WTC11 (cell line): ENCODE results near the gene YEATS2. TPM values are rescaled to one million over a fixed set of nuclear protein-coding genes. Genes with fewer than 3 reads are reported as not detected.

ENCODE experiments used
- ATAC-seq: fragments of 200-7000 bp; cut with Tn5 transposase; 2 replicates; pipeline ENCODE4 v1.10.0; 2021; ENCODE audit warnings: mild to moderate bottlenecking, moderate library complexity
- CTCF ChIA-PET: fragments of 300-600 bp; sonication (Branson Sonifier 250); formaldehyde crosslinking; loops from one replicate; lab custom pipeline; 2021; ENCODE audit warnings: antibody characterized with exemption; lab: Charles Lee
- POLR2A ChIA-PET: fragments of 350-600 bp; sonication (Branson Sonifier 250); formaldehyde crosslinking; loops from one replicate; lab custom pipeline; 2021; ENCODE audit warnings: antibody characterized with exemption; lab: Charles Lee
- DNase-seq: peaks from one replicate; pipeline ENCODE4 v3.0.0; 2021; ENCODE audit warnings: low spot score
- H3K27ac Mint-ChIP-seq: 2 replicates; pipeline ENCODE4 v1.8.0; 2021; ENCODE audit warnings: mixed read lengths
- H3K27me3 Mint-ChIP-seq: 2 replicates; pipeline ENCODE4 v1.8.0; 2021; ENCODE audit warnings: low read depth, mild to moderate bottlenecking, moderate library complexity, mixed read lengths
- H3K36me3 Mint-ChIP-seq: 2 replicates; pipeline ENCODE4 v1.8.0; 2021; ENCODE audit warnings: mixed read lengths
- H3K4me1 Mint-ChIP-seq: 2 replicates; pipeline ENCODE4 v1.8.0; 2022; ENCODE audit warnings: mixed read lengths
- H3K4me3 Mint-ChIP-seq: 2 replicates; pipeline ENCODE4 v1.8.0; 2021; ENCODE audit warnings: mild to moderate bottlenecking, moderate library complexity, mixed read lengths
- H3K9me3 Mint-ChIP-seq: 2 replicates; pipeline ENCODE4 v1.8.0; 2021; ENCODE audit warnings: mixed read lengths
- ATF2 ChIP-seq: sonication (generic); formaldehyde crosslinking; IDR thresholded peaks from 2 replicates; pipeline ENCODE4 v1.8.1; 2022; ENCODE audit warnings: low read depth, missing genetic modification reagents, borderline replicate concordance
- CREM ChIP-seq: sonication (generic); formaldehyde crosslinking; IDR thresholded peaks from 2 replicates; pipeline ENCODE4 v1.8.1; 2022; ENCODE audit warnings: mild to moderate bottlenecking, missing genetic modification reagents, moderate library complexity
- EMX1 ChIP-seq: fragments of 250-450 bp; sonication (Bioruptor Pico); IDR thresholded peaks from 2 replicates; pipeline ENCODE4 v1.8.0; 2021; ENCODE audit warnings: mild to moderate bottlenecking
- FOXJ3 ChIP-seq: sonication (generic); formaldehyde crosslinking; IDR thresholded peaks from 2 replicates; pipeline ENCODE4 v1.9.0; 2021; ENCODE audit warnings: missing genetic modification reagents, mild to moderate bottlenecking, borderline replicate concordance
- FOXK1 ChIP-seq: sonication (generic); formaldehyde crosslinking; IDR thresholded peaks from 2 replicates; pipeline ENCODE4 v1.8.0; 2022; ENCODE audit warnings: mild to moderate bottlenecking, moderate library complexity, missing genetic modification reagents
- GABPB1 ChIP-seq: sonication (generic); formaldehyde crosslinking; IDR thresholded peaks from 2 replicates; pipeline ENCODE4 v1.8.1; 2023; ENCODE audit warnings: mild to moderate bottlenecking, missing genetic modification reagents
- NFYB ChIP-seq: sonication (generic); formaldehyde crosslinking; conservative IDR thresholded peaks from 2 replicates; pipeline ENCODE4 v1.8.0; 2022; ENCODE audit warnings: low read depth, missing genetic modification reagents
- NR1H2 ChIP-seq: sonication (generic); formaldehyde crosslinking; IDR thresholded peaks from 2 replicates; pipeline ENCODE4 v1.9.0; 2021; ENCODE audit warnings: mild to moderate bottlenecking, moderate library complexity, missing genetic modification reagents
- PRDM15 ChIP-seq: sonication (generic); formaldehyde crosslinking; IDR thresholded peaks from 2 replicates; pipeline ENCODE4 v1.8.0; 2022; ENCODE audit warnings: missing genetic modification reagents
- SP1 ChIP-seq: sonication (generic); formaldehyde crosslinking; conservative IDR thresholded peaks from 2 replicates; pipeline ENCODE4 v1.8.1; 2022; ENCODE audit warnings: missing genetic modification reagents
- ZNF396 ChIP-seq: fragments of 250-450 bp; sonication (Bioruptor Pico); IDR thresholded peaks from 2 replicates; pipeline ENCODE4 v1.8.0; 2021; ENCODE audit warnings: mild to moderate bottlenecking, moderate library complexity, borderline replicate concordance
- ZNF425 ChIP-seq: fragments of 250-450 bp; sonication (Bioruptor Pico); conservative IDR thresholded peaks from 2 replicates; pipeline ENCODE4 v1.9.0; 2021; ENCODE audit warnings: mild to moderate bottlenecking
- total RNA-seq: library from RNA; stranded (reverse); gene quantifications from 3 replicates; pipeline ENCODE4 v1.2.3, GENCODE V29; 2021
- TF ChIP-seq, protein P1 (sequence below): sonication (generic); formaldehyde crosslinking; IDR thresholded peaks from 2 replicates; pipeline ENCODE4 v1.8.0; 2022; ENCODE audit warnings: mild to moderate bottlenecking, missing genetic modification reagents
- TF ChIP-seq, protein P2 (sequence below): sonication (generic); formaldehyde crosslinking; IDR thresholded peaks from 2 replicates; pipeline ENCODE4 v1.8.0; 2022; ENCODE audit warnings: mild to moderate bottlenecking, missing genetic modification reagents
- TF ChIP-seq, protein P3 (sequence below): sonication (generic); formaldehyde crosslinking; IDR thresholded peaks from 2 replicates; pipeline ENCODE4 v1.8.1; 2023; ENCODE audit warnings: mild to moderate bottlenecking, missing genetic modification reagents
- TF ChIP-seq, protein P4 (sequence below): fragments of 250-450 bp; sonication (Bioruptor Pico); IDR thresholded peaks from 2 replicates; pipeline ENCODE4 v1.9.0; 2021; ENCODE audit warnings: mild to moderate bottlenecking, borderline replicate concordance
- TF ChIP-seq, protein P5 (sequence below): fragments of 250-450 bp; sonication (Bioruptor Pico); IDR thresholded peaks from 2 replicates; pipeline ENCODE4 v1.9.0; 2021; ENCODE audit warnings: mild to moderate bottlenecking

Gene YEATS2
- total RNA-seq, 1 experiment from 2014 or later, result 42.5 TPM

GRCh38 chr3:183819831-183820230 is 122.2 kb downstream of the YEATS2 start (continued):
- no peak for TF ChIP-seq PRDM15
- TF ChIP-seq, protein P1, sequence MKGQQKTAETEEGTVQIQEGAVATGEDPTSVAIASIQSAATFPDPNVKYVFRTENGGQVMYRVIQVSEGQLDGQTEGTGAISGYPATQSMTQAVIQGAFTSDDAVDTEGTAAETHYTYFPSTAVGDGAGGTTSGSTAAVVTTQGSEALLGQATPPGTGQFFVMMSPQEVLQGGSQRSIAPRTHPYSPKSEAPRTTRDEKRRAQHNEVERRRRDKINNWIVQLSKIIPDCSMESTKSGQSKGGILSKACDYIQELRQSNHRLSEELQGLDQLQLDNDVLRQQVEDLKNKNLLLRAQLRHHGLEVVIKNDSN, result no peak

GRCh38 chr3:183822631-183823030 is 125.0 kb downstream of the YEATS2 start:
- no peak overlapping the region for H3K4me3 Mint-ChIP-seq
- CTCF ChIA-PET, result interaction anchor here (0.5 to 3.4 kb wide), 4 partner anchors 27 to 343 kb away, joined by 4 to 12 read pairs (median 5); partner anchors contain the start of gene PARL
- peaks cover 12% of the 10 kb centered on the region for H3K27me3 Mint-ChIP-seq
- H3K27ac Mint-ChIP-seq, result no peak overlapping the region
- ATAC-seq (0 out of 2 replicates have a peak, but pooled peaks have one; percentile 5), DNase-seq (peak; percentile 40)
- POLR2A ChIA-PET, result no interaction called here
- no peaks in the 10 kb centered on the region for H3K36me3 Mint-ChIP-seq
- H3K9me3 Mint-ChIP-seq, result no peaks in the 10 kb centered on the region
- peaks cover 27% of the 10 kb centered on the region for H3K4me1 Mint-ChIP-seq
- TF ChIP-seq, protein P2, sequence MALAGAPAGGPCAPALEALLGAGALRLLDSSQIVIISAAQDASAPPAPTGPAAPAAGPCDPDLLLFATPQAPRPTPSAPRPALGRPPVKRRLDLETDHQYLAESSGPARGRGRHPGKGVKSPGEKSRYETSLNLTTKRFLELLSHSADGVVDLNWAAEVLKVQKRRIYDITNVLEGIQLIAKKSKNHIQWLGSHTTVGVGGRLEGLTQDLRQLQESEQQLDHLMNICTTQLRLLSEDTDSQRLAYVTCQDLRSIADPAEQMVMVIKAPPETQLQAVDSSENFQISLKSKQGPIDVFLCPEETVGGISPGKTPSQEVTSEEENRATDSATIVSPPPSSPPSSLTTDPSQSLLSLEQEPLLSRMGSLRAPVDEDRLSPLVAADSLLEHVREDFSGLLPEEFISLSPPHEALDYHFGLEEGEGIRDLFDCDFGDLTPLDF (CRISPR knock-in tag), result no peak
- TF ChIP-seq CREM (CRISPR knock-in tag) (no peak), SP1 (CRISPR knock-in tag) (no peak), FOXK1 (CRISPR knock-in tag) (no peak), NFYB (CRISPR knock-in tag) (no peak), EMX1 (CRISPR knock-in tag) (no peak), ZNF396 (CRISPR knock-in tag) (no peak), FOXJ3 (CRISPR knock-in tag) (no peak), ZNF425 (CRISPR knock-in tag) (no peak), ATF2 (CRISPR knock-in tag) (no peak), GABPB1 (CRISPR knock-in tag) (no peak), NR1H2 (CRISPR knock-in tag) (no peak)
- TF ChIP-seq, protein P3, sequence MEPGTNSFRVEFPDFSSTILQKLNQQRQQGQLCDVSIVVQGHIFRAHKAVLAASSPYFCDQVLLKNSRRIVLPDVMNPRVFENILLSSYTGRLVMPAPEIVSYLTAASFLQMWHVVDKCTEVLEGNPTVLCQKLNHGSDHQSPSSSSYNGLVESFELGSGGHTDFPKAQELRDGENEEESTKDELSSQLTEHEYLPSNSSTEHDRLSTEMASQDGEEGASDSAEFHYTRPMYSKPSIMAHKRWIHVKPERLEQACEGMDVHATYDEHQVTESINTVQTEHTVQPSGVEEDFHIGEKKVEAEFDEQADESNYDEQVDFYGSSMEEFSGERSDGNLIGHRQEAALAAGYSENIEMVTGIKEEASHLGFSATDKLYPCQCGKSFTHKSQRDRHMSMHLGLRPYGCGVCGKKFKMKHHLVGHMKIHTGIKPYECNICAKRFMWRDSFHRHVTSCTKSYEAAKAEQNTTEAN (CRISPR knock-in tag), result no peak
- TF ChIP-seq, protein P4, sequence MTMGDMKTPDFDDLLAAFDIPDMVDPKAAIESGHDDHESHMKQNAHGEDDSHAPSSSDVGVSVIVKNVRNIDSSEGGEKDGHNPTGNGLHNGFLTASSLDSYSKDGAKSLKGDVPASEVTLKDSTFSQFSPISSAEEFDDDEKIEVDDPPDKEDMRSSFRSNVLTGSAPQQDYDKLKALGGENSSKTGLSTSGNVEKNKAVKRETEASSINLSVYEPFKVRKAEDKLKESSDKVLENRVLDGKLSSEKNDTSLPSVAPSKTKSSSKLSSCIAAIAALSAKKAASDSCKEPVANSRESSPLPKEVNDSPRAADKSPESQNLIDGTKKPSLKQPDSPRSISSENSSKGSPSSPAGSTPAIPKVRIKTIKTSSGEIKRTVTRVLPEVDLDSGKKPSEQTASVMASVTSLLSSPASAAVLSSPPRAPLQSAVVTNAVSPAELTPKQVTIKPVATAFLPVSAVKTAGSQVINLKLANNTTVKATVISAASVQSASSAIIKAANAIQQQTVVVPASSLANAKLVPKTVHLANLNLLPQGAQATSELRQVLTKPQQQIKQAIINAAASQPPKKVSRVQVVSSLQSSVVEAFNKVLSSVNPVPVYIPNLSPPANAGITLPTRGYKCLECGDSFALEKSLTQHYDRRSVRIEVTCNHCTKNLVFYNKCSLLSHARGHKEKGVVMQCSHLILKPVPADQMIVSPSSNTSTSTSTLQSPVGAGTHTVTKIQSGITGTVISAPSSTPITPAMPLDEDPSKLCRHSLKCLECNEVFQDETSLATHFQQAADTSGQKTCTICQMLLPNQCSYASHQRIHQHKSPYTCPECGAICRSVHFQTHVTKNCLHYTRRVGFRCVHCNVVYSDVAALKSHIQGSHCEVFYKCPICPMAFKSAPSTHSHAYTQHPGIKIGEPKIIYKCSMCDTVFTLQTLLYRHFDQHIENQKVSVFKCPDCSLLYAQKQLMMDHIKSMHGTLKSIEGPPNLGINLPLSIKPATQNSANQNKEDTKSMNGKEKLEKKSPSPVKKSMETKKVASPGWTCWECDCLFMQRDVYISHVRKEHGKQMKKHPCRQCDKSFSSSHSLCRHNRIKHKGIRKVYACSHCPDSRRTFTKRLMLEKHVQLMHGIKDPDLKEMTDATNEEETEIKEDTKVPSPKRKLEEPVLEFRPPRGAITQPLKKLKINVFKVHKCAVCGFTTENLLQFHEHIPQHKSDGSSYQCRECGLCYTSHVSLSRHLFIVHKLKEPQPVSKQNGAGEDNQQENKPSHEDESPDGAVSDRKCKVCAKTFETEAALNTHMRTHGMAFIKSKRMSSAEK, result no peak
- TF ChIP-seq, protein P5, sequence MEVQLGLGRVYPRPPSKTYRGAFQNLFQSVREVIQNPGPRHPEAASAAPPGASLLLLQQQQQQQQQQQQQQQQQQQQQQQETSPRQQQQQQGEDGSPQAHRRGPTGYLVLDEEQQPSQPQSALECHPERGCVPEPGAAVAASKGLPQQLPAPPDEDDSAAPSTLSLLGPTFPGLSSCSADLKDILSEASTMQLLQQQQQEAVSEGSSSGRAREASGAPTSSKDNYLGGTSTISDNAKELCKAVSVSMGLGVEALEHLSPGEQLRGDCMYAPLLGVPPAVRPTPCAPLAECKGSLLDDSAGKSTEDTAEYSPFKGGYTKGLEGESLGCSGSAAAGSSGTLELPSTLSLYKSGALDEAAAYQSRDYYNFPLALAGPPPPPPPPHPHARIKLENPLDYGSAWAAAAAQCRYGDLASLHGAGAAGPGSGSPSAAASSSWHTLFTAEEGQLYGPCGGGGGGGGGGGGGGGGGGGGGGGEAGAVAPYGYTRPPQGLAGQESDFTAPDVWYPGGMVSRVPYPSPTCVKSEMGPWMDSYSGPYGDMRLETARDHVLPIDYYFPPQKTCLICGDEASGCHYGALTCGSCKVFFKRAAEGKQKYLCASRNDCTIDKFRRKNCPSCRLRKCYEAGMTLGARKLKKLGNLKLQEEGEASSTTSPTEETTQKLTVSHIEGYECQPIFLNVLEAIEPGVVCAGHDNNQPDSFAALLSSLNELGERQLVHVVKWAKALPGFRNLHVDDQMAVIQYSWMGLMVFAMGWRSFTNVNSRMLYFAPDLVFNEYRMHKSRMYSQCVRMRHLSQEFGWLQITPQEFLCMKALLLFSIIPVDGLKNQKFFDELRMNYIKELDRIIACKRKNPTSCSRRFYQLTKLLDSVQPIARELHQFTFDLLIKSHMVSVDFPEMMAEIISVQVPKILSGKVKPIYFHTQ (CRISPR knock-in tag), result no peak
